AG04449 (cell line): ENCODE data around the gene CAPN13.

Experiments used
- CTCF ChIA-PET: fragments of 350-600 bp; formaldehyde crosslinking; extraction: SDS; loops from one replicate; lab custom pipeline; 2021; ENCODE audit warnings: antibody characterized with exemption; lab: Yijun Ruan, JAX
- POLR2A ChIA-PET: fragments of 400-600, 350-600 bp; formaldehyde crosslinking; extraction: SDS; loops from one replicate; lab custom pipeline; 2020; ENCODE audit warnings: antibody characterized with exemption, inconsistent platforms; lab: Yijun Ruan, JAX
- DNase-seq: peaks from one replicate; pipeline ENCODE4 v3.0.0-alpha.2; 2010; ENCODE audit warnings: low read depth, low spot score
- H3K4me3 ChIP-seq: 2 replicates; pipeline ENCODE4 v1.5.1; 2011; ENCODE audit warnings: low read depth, mild to moderate bottlenecking, control low read depth, low read length
- TF ChIP-seq, protein P1 (sequence below): IDR thresholded peaks from one replicate; pipeline ENCODE4 v1.5.1; 2011; ENCODE audit warnings: mild to moderate bottlenecking, moderate library complexity, low read length, control low read depth, inconsistent platforms; ENCODE audit not compliant: insufficient read depth; ENCODE audit errors: missing control alignments

Gene CAPN13

GRCh38 chr2:30732376-30732775 lies 74.9 kb downstream of the CAPN13 start:
- ChIA-PET POLR2A (no interaction called here), CTCF (no interaction called here)
- no peak overlapping the region for H3K4me3 ChIP-seq
- TF ChIP-seq, protein P1, sequence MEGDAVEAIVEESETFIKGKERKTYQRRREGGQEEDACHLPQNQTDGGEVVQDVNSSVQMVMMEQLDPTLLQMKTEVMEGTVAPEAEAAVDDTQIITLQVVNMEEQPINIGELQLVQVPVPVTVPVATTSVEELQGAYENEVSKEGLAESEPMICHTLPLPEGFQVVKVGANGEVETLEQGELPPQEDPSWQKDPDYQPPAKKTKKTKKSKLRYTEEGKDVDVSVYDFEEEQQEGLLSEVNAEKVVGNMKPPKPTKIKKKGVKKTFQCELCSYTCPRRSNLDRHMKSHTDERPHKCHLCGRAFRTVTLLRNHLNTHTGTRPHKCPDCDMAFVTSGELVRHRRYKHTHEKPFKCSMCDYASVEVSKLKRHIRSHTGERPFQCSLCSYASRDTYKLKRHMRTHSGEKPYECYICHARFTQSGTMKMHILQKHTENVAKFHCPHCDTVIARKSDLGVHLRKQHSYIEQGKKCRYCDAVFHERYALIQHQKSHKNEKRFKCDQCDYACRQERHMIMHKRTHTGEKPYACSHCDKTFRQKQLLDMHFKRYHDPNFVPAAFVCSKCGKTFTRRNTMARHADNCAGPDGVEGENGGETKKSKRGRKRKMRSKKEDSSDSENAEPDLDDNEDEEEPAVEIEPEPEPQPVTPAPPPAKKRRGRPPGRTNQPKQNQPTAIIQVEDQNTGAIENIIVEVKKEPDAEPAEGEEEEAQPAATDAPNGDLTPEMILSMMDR = no peak
- DNase-seq = no peak

- H3K4me3 ChIP-seq = no peak overlapping the region
- no peak for DNase-seq
- TF ChIP-seq, protein P1 = no peak
- ChIA-PET POLR2A (no interaction called here), CTCF (interaction anchor here (1.5 kb wide), 1 partner anchor 10 kb away, joined by 3 read pairs; no protein-coding TSS in a partner anchor)
Measured at GRCh38 chr2:30731706-30732105, 75.5 kb downstream of the CAPN13 start.

DNA sequence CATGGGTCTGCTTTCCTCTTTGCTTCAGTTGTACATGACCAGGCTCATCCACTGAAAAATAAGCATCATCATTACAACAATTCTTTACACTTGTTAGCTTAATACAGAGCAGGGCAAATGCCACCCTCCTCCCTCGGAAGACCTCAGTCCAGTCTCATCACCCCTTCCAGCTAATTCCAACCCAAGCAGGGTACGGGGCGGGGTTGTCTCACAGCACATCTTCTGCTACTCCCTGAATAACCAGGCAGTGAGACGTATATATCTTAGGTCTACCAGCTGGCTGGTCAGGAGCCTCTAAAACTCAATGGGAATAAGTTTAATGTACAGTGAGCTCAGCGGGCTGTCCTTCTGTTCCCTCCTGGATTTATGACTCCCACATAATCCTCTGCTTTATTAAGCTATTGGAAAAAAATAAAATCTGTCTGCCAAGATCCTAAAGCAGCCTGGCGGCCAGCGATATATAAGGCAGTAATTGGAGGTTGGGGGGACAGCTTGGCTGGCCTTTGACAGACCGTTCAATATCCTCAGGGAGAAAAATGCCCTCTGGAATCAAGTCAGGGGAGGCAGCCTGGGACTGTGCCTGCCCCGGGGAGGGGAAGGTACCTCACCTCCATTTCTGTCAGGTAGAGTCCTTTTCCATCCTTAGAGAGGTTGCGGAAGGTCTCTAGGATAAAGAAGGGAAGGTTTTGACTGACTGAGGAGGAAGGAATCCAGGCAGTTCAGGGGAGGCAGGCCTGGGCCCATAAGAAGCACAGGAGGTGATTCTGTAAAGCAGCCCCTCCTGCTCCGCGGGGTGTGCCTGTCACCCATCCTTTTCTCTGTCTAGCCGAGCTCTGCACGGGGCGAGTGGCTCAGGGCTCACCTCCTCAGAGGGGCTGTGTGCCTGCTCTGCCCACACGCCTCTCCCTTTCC lies 76.3 kb downstream of the CAPN13 start:
- TF ChIP-seq, protein P1 = no peak
- ChIA-PET CTCF (interaction anchor here (1.3 to 1.5 kb wide), 2 partner anchors 9 to 16 kb away, joined by 3 to 5 read pairs; no protein-coding TSS in a partner anchor), POLR2A (no interaction called here)
- no peak for DNase-seq
- no peak overlapping the region for H3K4me3 ChIP-seq

DNA sequence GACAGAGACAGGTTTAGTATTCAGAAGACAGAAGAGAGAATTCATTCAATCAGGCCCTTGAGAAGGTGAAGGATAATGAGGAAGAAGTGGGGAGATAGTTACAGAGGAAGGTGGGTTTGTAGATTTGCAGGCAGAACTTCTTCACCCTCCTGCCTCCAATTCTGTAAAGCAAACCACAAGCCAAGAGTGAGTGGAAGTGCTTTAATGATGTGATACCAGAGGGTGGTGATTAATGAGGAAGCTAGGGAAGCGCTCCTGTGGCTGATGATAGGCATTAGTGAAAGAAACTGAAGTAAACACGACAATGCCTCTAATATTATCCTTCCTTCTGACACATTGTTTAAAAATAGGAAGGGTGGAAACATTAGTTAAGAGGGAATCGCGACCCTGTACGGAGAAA lies 78.2 kb downstream of the CAPN13 start:
- CTCF ChIA-PET = no interaction called here
- TF ChIP-seq, protein P1 = no peak
- no peak overlapping the region for H3K4me3 ChIP-seq
- no peak for DNase-seq
- POLR2A ChIA-PET = no interaction called here

DNA sequence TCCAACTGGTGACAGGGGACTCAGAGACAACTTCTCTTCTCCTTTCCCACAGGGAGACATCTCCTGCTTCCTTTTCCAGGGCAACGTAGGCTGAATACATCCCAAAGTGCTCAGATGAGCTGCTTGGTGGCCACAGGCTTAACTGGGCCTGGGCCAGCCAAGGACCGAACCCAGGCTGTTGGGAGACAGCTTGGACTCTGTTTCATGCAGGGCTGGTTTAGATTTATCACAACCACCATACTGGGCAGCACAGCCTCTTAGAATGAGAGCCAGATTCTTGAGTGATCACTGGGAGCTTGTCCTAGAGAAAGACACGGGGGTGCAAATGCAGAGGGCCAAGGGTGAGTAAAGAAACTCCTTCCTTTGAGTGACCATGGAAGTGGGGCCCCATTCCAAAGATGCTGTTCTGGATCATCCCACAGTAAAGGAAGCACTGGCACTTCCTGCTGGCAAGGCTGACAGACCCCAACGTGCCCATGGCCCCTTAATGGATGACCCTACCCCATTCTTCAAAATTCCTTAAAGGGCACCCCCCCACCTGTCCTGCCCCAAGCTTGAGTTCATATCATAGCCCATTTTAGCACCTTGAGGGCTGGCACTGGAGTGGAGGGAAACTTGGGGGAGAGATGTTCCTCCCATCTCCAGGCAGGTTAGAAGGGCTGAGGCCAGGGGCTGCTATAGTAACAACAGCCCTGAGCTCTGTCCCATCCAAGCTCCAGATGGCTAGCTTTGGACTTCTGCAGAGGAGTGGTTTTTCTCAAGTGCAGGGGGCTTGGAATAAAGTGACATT lies 84.1 kb downstream of the CAPN13 start:
- DNase-seq = no peak
- POLR2A ChIA-PET = no interaction called here
- CTCF ChIA-PET = interaction anchor here (1.4 to 6.2 kb wide), 3 partner anchors 10 to 447 kb away, joined by 5 to 59 read pairs (median 5); no protein-coding TSS in a partner anchor
- H3K4me3 ChIP-seq = no peak overlapping the region
- TF ChIP-seq, protein P1 = no peak
